HCT116 (cell line): ENCODE data around the gene TNN. TPM values are rescaled to one million over a fixed set of nuclear protein-coding genes. Genes with fewer than 3 reads are reported as not detected.

Experiments used
- ATAC-seq: fragments of 200-7000 bp; cut with Tn5 transposase; 2 replicates; pipeline ENCODE4 v1.9.1; 2020; ENCODE audit warnings: mild to moderate bottlenecking, moderate library complexity
- BruUV-seq: library from RNA; stranded (reverse); fragments of 400-500 nt; replicated peaks from 2 replicates; lab custom pipeline; 2021; lab: Mats Ljungman, UMichigan
- CTCF ChIA-PET: fragments of 300-600 bp; sonication (Branson Sonifier 250); formaldehyde crosslinking; loops from one replicate; lab custom pipeline; 2021; ENCODE audit warnings: antibody characterized with exemption; lab: Charles Lee
- POLR2A ChIA-PET: fragments of 300-600, 350-600 bp; sonication (Branson Sonifier 250); formaldehyde crosslinking; loops from one replicate; lab custom pipeline; 2021; ENCODE audit warnings: antibody characterized with exemption; lab: Charles Lee
- RAD21 ChIA-PET, 2 experiments: fragments of 300-600 bp; sonication (Branson Sonifier 250); formaldehyde crosslinking; loops; one replicate each; lab custom pipeline; 2023; ENCODE audit warnings: low total read pairs in 2 of 2; ENCODE audit not compliant: uncharacterized antibody in 2 of 2, unreplicated experiment in 2 of 2, low non-redundant PET in 1 of 2; lab: Charles Lee
- DNase-seq: peaks from one replicate; pipeline ENCODE4 v3.0.0-alpha.2; 2010; ENCODE audit warnings: low read depth, low spot score
- H2AFZ ChIP-seq: fragments of 200-600 bp; shearing (Covaris generic), sonication (generic); 2 replicates; pipeline ENCODE4 v1.6.1; 2017; ENCODE audit warnings: low read depth, mixed run types, mixed read lengths, antibody characterized with exemption, low read length; ENCODE audit not compliant: poor library complexity, severe bottlenecking
- H3K27ac ChIP-seq: 2 replicates; pipeline ENCODE4 v1.5.1; 2012; ENCODE audit warnings: low read depth, low read length
- H3K27me3 ChIP-seq: fragments of 200-600 bp; sonication (generic); 2 replicates; pipeline ENCODE4 v1.6.1; 2016; ENCODE audit warnings: mixed run types, low read length, mixed read lengths; ENCODE audit not compliant: insufficient read depth
- H3K36me3 ChIP-seq, 2 experiments: fragments of 200-500 bp in 1 of 2; fragments of 200-600 bp in 1 of 2; sonication (Bioruptor generic) in 1 of 2; sonication (generic) in 1 of 2; 2 replicates each; pipeline versions ENCODE4 v1.5.1 to v1.6.1; 2014 to 2016; ENCODE audit warnings: low read length in 2 of 2, inconsistent platforms in 1 of 2, mixed read lengths in 1 of 2, mixed run types in 1 of 2; ENCODE audit not compliant: insufficient read depth in 2 of 2, control insufficient read depth in 1 of 2
- H3K4me1 ChIP-seq, 2 experiments: fragments of 200-600 bp in 1 of 2; sonication (generic) in 1 of 2; 2 replicates each; pipeline versions ENCODE4 v1.5.1 to v1.6.1; 2012 to 2017; ENCODE audit warnings: low read length in 2 of 2, inconsistent platforms in 1 of 2, mild to moderate bottlenecking in 1 of 2, mixed read lengths in 1 of 2, mixed run types in 1 of 2, moderate library complexity in 1 of 2; ENCODE audit not compliant: insufficient read depth in 2 of 2, control insufficient read depth in 1 of 2
- H3K4me2 ChIP-seq: fragments of 200-600 bp; sonication (generic); 2 replicates; pipeline ENCODE4 v1.6.1; 2017; ENCODE audit warnings: mixed run types, low read length, mixed read lengths
- H3K4me3 ChIP-seq, 2 experiments: fragments of 200-600 bp in 1 of 2; sonication (generic) in 1 of 2; replicated peaks in 1 of 2; 2 replicates each; pipeline ENCODE4 v1.5.1; 2011 to 2016; ENCODE audit warnings: low read length in 2 of 2, control low read depth in 1 of 2, low read depth in 1 of 2, mild to moderate bottlenecking in 1 of 2, mixed read lengths in 1 of 2, mixed run types in 1 of 2
- H3K79me2 ChIP-seq: fragments of 200-600 bp; sonication (generic); 2 replicates; pipeline ENCODE4 v1.6.1; 2017; ENCODE audit warnings: mild to moderate bottlenecking, mixed run types, low read length, moderate library complexity, mixed read lengths; ENCODE audit not compliant: insufficient read depth
- H3K9ac ChIP-seq: fragments of 200-600 bp; sonication (generic); 2 replicates; pipeline ENCODE4 v1.6.1; 2016; ENCODE audit warnings: low read length, mixed read lengths
- H3K9me2 ChIP-seq: fragments of 200-600 bp; sonication (generic), shearing (Covaris generic); 2 replicates; pipeline ENCODE4 v1.6.1; 2017; ENCODE audit warnings: mixed run types, mild to moderate bottlenecking, moderate library complexity; ENCODE audit not compliant: insufficient read depth
- H3K9me3 ChIP-seq, 2 experiments: fragments of 200-500 bp in 1 of 2; fragments of 200-600 bp in 1 of 2; sonication (Bioruptor generic) in 1 of 2; sonication (generic) in 1 of 2; 2 replicates each; pipeline ENCODE4 v1.6.1; 2014 to 2017; ENCODE audit warnings: low read length in 2 of 2, mixed read lengths in 2 of 2, inconsistent platforms in 1 of 2, low read depth in 1 of 2, mild to moderate bottlenecking in 1 of 2, mixed run types in 1 of 2, moderate library complexity in 1 of 2; ENCODE audit not compliant: control insufficient read depth in 1 of 2, insufficient read depth in 1 of 2
- H4K20me1 ChIP-seq: fragments of 200-600 bp; sonication (generic), shearing (Covaris generic); 2 replicates; pipeline ENCODE4 v1.6.1; 2017; ENCODE audit warnings: mixed run types, mild to moderate bottlenecking, moderate library complexity; ENCODE audit not compliant: insufficient read depth
- CBX3 ChIP-seq: IDR thresholded peaks from 2 replicates; pipeline ENCODE4 v1.6.1; 2012; ENCODE audit warnings: low read depth
- CEBPB ChIP-seq: IDR thresholded peaks from 2 replicates; pipeline ENCODE4 v1.6.1; 2012; ENCODE audit warnings: low read depth
- EGR1 ChIP-seq: IDR thresholded peaks from 2 replicates; pipeline ENCODE4 v1.6.1; 2012; ENCODE audit warnings: low read depth
- ELF1 ChIP-seq: IDR thresholded peaks from 2 replicates; pipeline ENCODE4 v1.6.1; 2012; ENCODE audit warnings: low read depth, borderline replicate concordance
- FOSL1 ChIP-seq: IDR thresholded peaks from 2 replicates; pipeline ENCODE4 v1.6.1; 2012; ENCODE audit warnings: low read depth
- JUND ChIP-seq: IDR thresholded peaks from 2 replicates; pipeline ENCODE4 v1.6.1; 2012
- POLR2AphosphoS5 ChIP-seq: IDR thresholded peaks from 2 replicates; pipeline ENCODE4 v1.6.1; 2011; ENCODE audit warnings: mild to moderate bottlenecking, low read depth, low read length, moderate library complexity
- REST ChIP-seq: IDR thresholded peaks from 2 replicates; pipeline ENCODE4 v1.6.1; 2012; ENCODE audit warnings: low read depth
- SP1 ChIP-seq: IDR thresholded peaks from 2 replicates; pipeline ENCODE4 v1.6.1; 2012; ENCODE audit warnings: low read depth
- SRF ChIP-seq: IDR thresholded peaks from 2 replicates; pipeline ENCODE4 v1.6.1; 2012; ENCODE audit warnings: low read depth
- TCF7L2 ChIP-seq: IDR thresholded peaks from 2 replicates; pipeline ENCODE4 v1.7.0; 2011; ENCODE audit warnings: borderline replicate concordance, inconsistent platforms; ENCODE audit not compliant: insufficient read depth, insufficient read length; ENCODE audit errors: extremely low read depth
- YY1 ChIP-seq: IDR thresholded peaks from 2 replicates; pipeline ENCODE4 v1.6.1; 2011; ENCODE audit warnings: low read length, low read depth, moderate library complexity, mild to moderate bottlenecking; ENCODE audit not compliant: insufficient replicate concordance; ENCODE audit errors: extremely low read depth
- intact Hi-C: fragments of 100-400 bp; cut with micrococcal nuclease; formaldehyde crosslinking; loops from 2 replicates; pipeline ENCODE4 v1.10.0; 2022
- total RNA-seq: library from RNA; stranded (reverse); gene quantifications from one replicate; pipeline ENCODE4 v1.2.1, GENCODE V29; 2021; ENCODE audit not compliant: unreplicated experiment

The TNN gene
- total RNA-seq, 1 experiment from 2014 or later = not detected

- DNase-seq (no peak), ATAC-seq (no peak)
- BruUV-seq = no TSS peak
- peaks cover 6% of the 10 kb centered on the region for H3K27me3 ChIP-seq
- H2AFZ ChIP-seq = peak overlapping the region; percentile 94
- H3K36me3 ChIP-seq = no peaks in the 10 kb centered on the region
- H3K4me2 ChIP-seq = peak overlapping the region; percentile 52
- H3K4me3 ChIP-seq = no peak overlapping the region
- ChIA-PET POLR2A (interaction anchor here (0.9 to 1.3 kb wide), 2 partner anchors 24 to 117 kb away, joined by 3 to 4 read pairs; no protein-coding TSS in a partner anchor), CTCF (interaction anchor here (0.6 to 4.2 kb wide), 22 partner anchors 9 to 928 kb away, joined by 3 to 37 read pairs (median 4); partner anchors contain the start of gene MRPS14), RAD21 (interaction anchor here (0.9 to 1.4 kb wide), 5 partner anchors 9 to 123 kb away, joined by 3 to 9 read pairs (median 4); partner anchors contain the start of gene MRPS14 (in 1 of the 2))
- no peaks in the 10 kb centered on the region for H4K20me1 ChIP-seq
- no peak for TF ChIP-seq JUND
- TF ChIP-seq REST = no peak
- no peak for TF ChIP-seq CEBPB
- no peak for TF ChIP-seq YY1
- TF ChIP-seq TCF7L2 = no peak
- TF ChIP-seq CBX3 = no peak
- TF ChIP-seq FOSL1 = no peak
- no peak for TF ChIP-seq EGR1
- TF ChIP-seq SP1 = no peak
- no peak for TF ChIP-seq SRF
- no peak for TF ChIP-seq POLR2AphosphoS5
- no peak for TF ChIP-seq ELF1
- no peak overlapping the region for H3K27ac ChIP-seq
- no peak overlapping the region for H3K9ac ChIP-seq
- no peaks in the 10 kb centered on the region for H3K79me2 ChIP-seq
- peaks cover 0 to 9% of the 10 kb centered on the region in 2 experiments; a peak in 2 of 4 replicates for H3K4me1 ChIP-seq
- no peaks in the 10 kb centered on the region for H3K9me2 ChIP-seq
- no peaks in the 10 kb centered on the region for H3K9me3 ChIP-seq
- intact Hi-C loops = loop anchor here (2.0 to 5.0 kb wide), 3 partner anchors 117 to 1696 kb away; no protein-coding TSS in a partner anchor
These were observed 78.4 kb downstream of the TNN start for GRCh38 chr1:175145899-175146528.
